H1 (cell line): Measurements from ENCODE around the gene MYH9. TPM values are rescaled to one million over a fixed set of nuclear protein-coding genes. Genes with fewer than 3 reads are reported as not detected.

Source experiments
- CTCF ChIA-PET: fragments of 300-600 bp; sonication (Branson Sonifier 250); formaldehyde crosslinking; loops from one replicate; lab custom pipeline; 2021; ENCODE audit not compliant: partially characterized antibody; lab: Charles Lee
- POLR2A ChIA-PET: fragments of 300-600 bp; sonication (Branson Sonifier 250); formaldehyde crosslinking; loops from one replicate; lab custom pipeline; 2021; ENCODE audit warnings: inconsistent platforms; ENCODE audit not compliant: partially characterized antibody; lab: Charles Lee
- DNase-seq, 2 experiments: peaks; one replicate each; pipeline versions ENCODE4 v3.0.0 to v3.0.0-alpha.2; 2010 to 2022; ENCODE audit warnings: low spot score in 2 of 2, low read depth in 1 of 2, mixed read lengths in 1 of 2
- FAIRE-seq: peaks from 2 replicates; lab custom pipeline; 2011; peaks lifted over from hg19 to GRCh38; lab: Jason Lieb, UNC
- H2AFZ ChIP-seq: 2 replicates; pipeline ENCODE4 v1.8.1; 2012; ENCODE audit warnings: low read length, inconsistent platforms
- H2AK5ac ChIP-seq: 2 replicates; pipeline ENCODE4 v1.6.1; 2013; ENCODE audit warnings: low read depth, low read length
- H2BK120ac ChIP-seq: replicated peaks from 2 replicates; pipeline ENCODE3; 2013; ENCODE audit warnings: low read depth, low read length, inconsistent platforms
- H2BK12ac ChIP-seq: 2 replicates; pipeline ENCODE4 v1.6.1; 2013; ENCODE audit warnings: low read depth, low read length
- H2BK15ac ChIP-seq: 2 replicates; pipeline ENCODE4 v1.6.1; 2013; ENCODE audit warnings: low read length
- H2BK20ac ChIP-seq: 2 replicates; pipeline ENCODE4 v1.6.1; 2013; ENCODE audit warnings: low read length
- H2BK5ac ChIP-seq: 2 replicates; pipeline ENCODE4 v1.6.1; 2013; ENCODE audit warnings: low read depth, low read length
- H3K14ac ChIP-seq: 2 replicates; pipeline ENCODE4 v1.6.1; 2013; ENCODE audit warnings: inconsistent platforms; ENCODE audit not compliant: insufficient read length
- H3K18ac ChIP-seq: 2 replicates; pipeline ENCODE4 v1.6.1; 2013; ENCODE audit warnings: low read length; ENCODE audit errors: extremely low read depth
- H3K23ac ChIP-seq: 2 replicates; pipeline ENCODE4 v1.6.1; 2013; ENCODE audit warnings: inconsistent platforms; ENCODE audit not compliant: insufficient read length
- H3K23me2 ChIP-seq: 2 replicates; pipeline ENCODE4 v1.6.1; 2013; ENCODE audit warnings: low read depth, low read length
- H3K27ac ChIP-seq: 2 replicates; pipeline ENCODE4 v1.6.1; 2011; ENCODE audit warnings: low read depth, low read length, inconsistent platforms
- H3K27me3 ChIP-seq, 4 experiments: replicated peaks in 1 of 4; 1 replicate in 1 of 4; 2 replicates in 3 of 4; pipeline versions ENCODE4 v1.6.1 to v1.8.1; 2011 to 2013; ENCODE audit warnings: low read length in 3 of 4, mild to moderate bottlenecking in 3 of 4, inconsistent platforms in 2 of 4, mixed read lengths in 2 of 4, moderate library complexity in 1 of 4; ENCODE audit not compliant: control insufficient read depth in 3 of 4, insufficient read depth in 3 of 4; ENCODE audit errors: extremely low read depth in 1 of 4
- H3K36me3 ChIP-seq, 4 experiments: 2 replicates each; pipeline versions ENCODE4 v1.6.1 to v1.8.1; 2011 to 2013; ENCODE audit warnings: mild to moderate bottlenecking in 4 of 4, low read length in 3 of 4, moderate library complexity in 2 of 4, control low read depth in 1 of 4, inconsistent platforms in 1 of 4; ENCODE audit not compliant: insufficient read depth in 4 of 4, control insufficient read depth in 2 of 4
- H3K4ac ChIP-seq: replicated peaks from 2 replicates; pipeline ENCODE3; 2013; ENCODE audit warnings: low read length, low read depth, mixed read lengths, inconsistent platforms; ENCODE audit not compliant: insufficient read length
- H3K4me1 ChIP-seq, 4 experiments: replicated peaks in 1 of 4; 1 replicate in 1 of 4; 2 replicates in 3 of 4; pipeline versions ENCODE4 v1.6.1 to v1.8.1; 2011 to 2013; ENCODE audit warnings: low read length in 3 of 4, inconsistent platforms in 2 of 4, mixed read lengths in 1 of 4; ENCODE audit not compliant: insufficient read depth in 4 of 4, control insufficient read depth in 3 of 4
- H3K4me2 ChIP-seq, 2 experiments: 2 replicates each; pipeline versions ENCODE4 v1.6.1 to v1.8.1; 2011 to 2013; ENCODE audit warnings: low read depth in 2 of 2, low read length in 2 of 2, control low read depth in 1 of 2, inconsistent platforms in 1 of 2, mild to moderate bottlenecking in 1 of 2; ENCODE audit not compliant: insufficient read depth in 1 of 2
- H3K4me3 ChIP-seq, 4 experiments: fragments of 200-600, 300-600 bp in 1 of 4; sonication (generic), shearing (Covaris generic), sonication (Bioruptor Twin) in 1 of 4; 2 replicates each; pipeline versions ENCODE4 v1.5.1 to v1.8.1; 2011 to 2016; ENCODE audit warnings: low read length in 4 of 4, low read depth in 3 of 4, control low read depth in 2 of 4, inconsistent platforms in 2 of 4, mild to moderate bottlenecking in 2 of 4, mixed read lengths in 1 of 4, moderate library complexity in 1 of 4; ENCODE audit not compliant: insufficient read depth in 2 of 4; ENCODE audit errors: extremely low read depth in 1 of 4
- H3K56ac ChIP-seq: replicated peaks from 2 replicates; pipeline ENCODE3; 2013; ENCODE audit warnings: low read depth, mild to moderate bottlenecking, mixed read lengths, low read length, inconsistent platforms; ENCODE audit not compliant: insufficient read length
- H3K79me1 ChIP-seq: 2 replicates; pipeline ENCODE4 v1.6.1; 2013; ENCODE audit warnings: low read depth, low read length, control low read depth
- H3K79me2 ChIP-seq, 2 experiments: 2 replicates each; pipeline versions ENCODE4 v1.6.1 to v1.8.1; 2012 to 2013; ENCODE audit warnings: low read length in 2 of 2, mild to moderate bottlenecking in 2 of 2, inconsistent platforms in 1 of 2; ENCODE audit not compliant: insufficient read depth in 2 of 2, control insufficient read depth in 1 of 2
- H3K9ac ChIP-seq, 4 experiments: replicated peaks in 1 of 4; 1 replicate in 1 of 4; 2 replicates in 3 of 4; pipeline versions ENCODE4 v1.6.1 to v1.8.1; 2011 to 2013; ENCODE audit warnings: low read depth in 3 of 4, low read length in 3 of 4, control low read depth in 2 of 4, mild to moderate bottlenecking in 2 of 4, moderate library complexity in 2 of 4, inconsistent platforms in 1 of 4; ENCODE audit errors: extremely low read depth in 1 of 4
- H3K9me3 ChIP-seq, 2 experiments: 2 replicates each; pipeline versions ENCODE4 v1.6.1 to v1.8.1; 2012 to 2013; ENCODE audit warnings: mild to moderate bottlenecking in 2 of 2, moderate library complexity in 2 of 2, control low read depth in 1 of 2, inconsistent platforms in 1 of 2, low read depth in 1 of 2, low read length in 1 of 2, mixed read lengths in 1 of 2; ENCODE audit not compliant: insufficient read depth in 2 of 2
- H4K20me1 ChIP-seq, 2 experiments: replicated peaks in 1 of 2; 2 replicates each; pipeline versions ENCODE3 to v1.8.1; 2011 to 2013; ENCODE audit warnings: inconsistent platforms in 2 of 2, low read length in 2 of 2, mild to moderate bottlenecking in 1 of 2; ENCODE audit not compliant: insufficient read depth in 2 of 2, control insufficient read depth in 1 of 2
- H4K5ac ChIP-seq: 2 replicates; pipeline ENCODE4 v1.6.1; 2013; ENCODE audit warnings: low read length, low read depth, mixed read lengths, inconsistent platforms; ENCODE audit not compliant: insufficient read length
- H4K8ac ChIP-seq: 2 replicates; pipeline ENCODE4 v1.8.0; 2013; ENCODE audit warnings: mild to moderate bottlenecking, moderate library complexity, low read length, inconsistent platforms; ENCODE audit not compliant: insufficient read depth; ENCODE audit errors: extremely low read depth
- H4K91ac ChIP-seq: replicated peaks from 2 replicates; pipeline ENCODE3; 2013; ENCODE audit warnings: low read length, mixed read lengths, inconsistent platforms; ENCODE audit not compliant: insufficient read length
- CBX5 ChIP-seq: fragments of 300-800, 300-1000 bp; sonication (generic); IDR thresholded peaks from 2 replicates; pipeline ENCODE4 v1.7.1; 2016; ENCODE audit warnings: antibody characterized with exemption, low read length, low read depth
- CEBPB ChIP-seq: IDR thresholded peaks from 2 replicates; pipeline ENCODE4 v1.6.1; 2012; ENCODE audit warnings: low read depth, low read length
- E2F6 ChIP-seq: IDR thresholded peaks from 2 replicates; pipeline ENCODE4 v1.6.1; 2012; ENCODE audit warnings: inconsistent platforms
- GTF2F1 ChIP-seq: IDR thresholded peaks from 2 replicates; pipeline ENCODE4 v1.6.1; 2012; ENCODE audit warnings: low read depth, low read length, improper control_type of control experiment, borderline replicate concordance
- JUND ChIP-seq: IDR thresholded peaks from 2 replicates; pipeline ENCODE4 v1.6.1; 2011; ENCODE audit warnings: mild to moderate bottlenecking, improper control_type of control experiment, low read length
- KDM5A ChIP-seq: fragments of 200-600 bp; IDR thresholded peaks from 2 replicates; pipeline ENCODE4 v1.7.1; 2012; ENCODE audit warnings: mild to moderate bottlenecking, low read length, inconsistent platforms, mixed read lengths
- RBBP5 ChIP-seq: IDR thresholded peaks from 2 replicates; pipeline ENCODE4 v1.7.1; 2012; ENCODE audit warnings: low read depth, mild to moderate bottlenecking, inconsistent platforms, low read length, moderate library complexity, borderline replicate concordance
- SP4 ChIP-seq: IDR thresholded peaks from 2 replicates; pipeline ENCODE4 v1.6.1; 2012; ENCODE audit warnings: low read length, inconsistent platforms
- WGBS, 2 experiments: shearing (Covaris generic) in 1 of 2; methylation state at CpG; one replicate each; pipeline versions ENCODE4 v1.1.6 to v1.1.7; 2013 to 2015; ENCODE audit warnings: low lambda C conversion rate in 2 of 2, mixed read lengths in 2 of 2, inconsistent platforms in 1 of 2, low coverage in 1 of 2, missing lambda C conversion rate in 1 of 2; ENCODE audit not compliant: insufficient replicate concordance in 2 of 2, insufficient coverage in 1 of 2, insufficient read length in 1 of 2; ENCODE audit errors: extremely low coverage in 1 of 2, missing lambda C conversion rate in 1 of 2; 5-methylcytosine and 5-hydroxymethylcytosine counted together
- polyA plus RNA-seq, 7 experiments: library from polyadenylated mRNA; depleted of rRNA in 3 of 7; stranded (reverse) in 5 of 7; unstranded in 2 of 7; fragments of >200 nt in 5 of 7; fragments of 200-250 nt in 2 of 7; gene quantifications; 1 replicate in 5 of 7; 2 replicates in 1 of 7; 4 replicates in 1 of 7; pipeline versions ENCODE4 v1.2.1 to v1.2.3, GENCODE V29; 2011 to 2013; ENCODE audit warnings: missing spikeins in 2 of 7, mixed read lengths in 2 of 7
- total RNA-seq: library from RNA; stranded (reverse); fragmentation: NEBNext Ultra II Directional; extraction: Animal tissue kit (Norgen Biotek cat#: 25700); gene quantifications from 2 replicates; pipeline ENCODE4 v1.2.1, GENCODE V29; 2021

MYH9 gene
- total and polyA plus RNA-seq, 2 of the 8 experiments (the other 6 are each of a cell fraction or from before 2014, with no cell fraction given) = 24.9 to 322 TPM

- Histone ChIP-seq H4K20me1 (peaks cover 7 to 9% of the 10 kb centered on the region in 2 experiments), H3K4me1 (no peaks in the 10 kb centered on the region), H3K4ac (no peak overlapping the region), H2AFZ (no peak overlapping the region), H2BK5ac (no peak overlapping the region), H3K4me3 (no peak overlapping the region), H4K91ac (no peak overlapping the region), H2BK12ac (no peak overlapping the region), H3K18ac (no peak overlapping the region), H4K5ac (no peak overlapping the region), H4K8ac (no peak overlapping the region), H3K9me3 (no peaks in the 10 kb centered on the region), H3K27ac (no peak overlapping the region), H3K23ac (no peak overlapping the region), H2BK120ac (no peak overlapping the region), H3K36me3 (peaks cover 48 to 77% (median 73%) of the 10 kb centered on the region in 4 experiments), H3K79me1 (no peaks in the 10 kb centered on the region), H3K14ac (no peak overlapping the region), H2BK15ac (no peak overlapping the region)
- 84% methylated on average over 18 of the region's 18 CpGs; no CpG with 5 or more reads in 1 of the 2 experiments for WGBS, 2 experiments
- CTCF ChIA-PET = interaction anchor here (1.1 to 6.3 kb wide), 6 partner anchors 12 to 175 kb away, joined by 3 to 59 read pairs (median 16); no protein-coding TSS in a partner anchor
- DNase-seq = no peak
- TF ChIP-seq E2F6 (no peak), CEBPB (no peak), JUND (no peak), CBX5 (no peak), RBBP5 (no peak), KDM5A (no peak), GTF2F1 (no peak), SP4 (no peak)
- TF ChIP-seq, all 59 proteins: peak for 0
- Histone ChIP-seq H3K56ac (no peak overlapping the region), H3K4me2 (no peak overlapping the region), H3K27me3 (no peaks in the 10 kb centered on the region), H2AK5ac (no peak overlapping the region), H3K23me2 (no peaks in the 10 kb centered on the region), H3K9ac (no peak overlapping the region), H3K79me2 (no peaks in the 10 kb centered on the region), H2BK20ac (no peak overlapping the region)
- no peak for FAIRE-seq
- POLR2A ChIA-PET = interaction anchor here (0.6 to 4.2 kb wide), 7 partner anchors 9 to 196 kb away, joined by 3 to 21 read pairs (median 5); partner anchors contain the start of gene FOXRED2
These were observed 76.2 kb downstream of the MYH9 start for GRCh38 chr22:36311386-36312085.
